ENCODE measurements around the gene OR7C1.
"Not testable (repeated sequence)": the region's sequence is repeated elsewhere in the genome, so short reads cannot be mapped to it uniquely, and the experiment has no call there.

Gene OR7C1

DNA sequence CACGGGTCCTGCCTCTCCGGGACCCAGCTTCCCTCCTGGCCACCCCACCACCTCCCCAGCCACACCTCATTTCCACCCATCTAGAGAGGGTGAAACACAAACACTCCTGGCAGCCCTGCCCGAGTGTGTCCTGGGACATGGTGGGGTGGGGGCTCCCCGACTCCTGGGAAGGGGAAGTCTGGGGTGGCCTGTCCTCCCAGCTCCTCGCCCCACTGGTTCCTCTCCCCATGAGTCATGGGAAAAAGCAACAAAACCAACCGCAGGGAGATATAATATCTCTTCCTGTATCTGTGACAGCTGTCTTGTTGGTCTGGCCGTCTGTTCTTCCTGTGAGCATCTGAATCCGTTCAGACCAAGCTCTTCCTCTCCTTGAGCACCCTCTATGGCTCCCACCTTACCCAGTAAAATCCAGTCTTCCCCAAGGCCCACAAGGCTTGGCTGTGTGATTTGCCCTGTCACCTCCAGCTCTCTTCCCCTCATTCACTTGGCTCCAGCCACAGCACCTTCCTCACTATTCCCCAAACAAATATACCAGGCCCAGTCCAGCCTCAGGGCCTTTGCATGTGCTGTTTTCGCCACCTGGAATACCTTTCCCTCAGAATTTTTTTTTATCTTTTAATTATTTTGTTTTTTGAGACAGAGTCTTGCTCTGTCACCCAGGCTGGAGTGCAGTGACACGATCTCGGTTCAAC, 49.7 kb downstream of the OR7C1 start:
- in situ Hi-C loops (cut with MboI; ENCODE audit: low sequenced_read_pairs): not testable (repeated sequence)

DNA sequence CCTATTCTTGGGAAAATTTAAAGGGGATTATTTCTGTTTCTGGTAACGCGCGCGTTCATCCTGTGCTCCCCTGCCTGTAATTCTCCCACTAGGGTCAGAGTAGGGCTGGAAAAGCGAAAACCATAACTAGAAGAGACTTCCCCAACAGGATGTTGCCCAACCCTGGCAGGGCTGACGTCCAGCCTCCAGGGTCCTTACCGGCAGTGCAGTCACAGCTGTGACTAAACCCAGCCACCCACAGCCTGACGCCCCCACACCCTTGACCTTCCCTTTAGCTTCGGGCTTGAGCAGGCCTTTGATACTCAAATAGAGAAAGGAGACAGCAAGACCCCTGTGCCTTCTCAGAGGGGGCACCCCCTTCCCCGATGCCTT, 50.3 kb downstream of the OR7C1 start:
- in situ Hi-C loops (cut with MboI; ENCODE audit: low sequenced_read_pairs): not testable (repeated sequence)

DNA sequence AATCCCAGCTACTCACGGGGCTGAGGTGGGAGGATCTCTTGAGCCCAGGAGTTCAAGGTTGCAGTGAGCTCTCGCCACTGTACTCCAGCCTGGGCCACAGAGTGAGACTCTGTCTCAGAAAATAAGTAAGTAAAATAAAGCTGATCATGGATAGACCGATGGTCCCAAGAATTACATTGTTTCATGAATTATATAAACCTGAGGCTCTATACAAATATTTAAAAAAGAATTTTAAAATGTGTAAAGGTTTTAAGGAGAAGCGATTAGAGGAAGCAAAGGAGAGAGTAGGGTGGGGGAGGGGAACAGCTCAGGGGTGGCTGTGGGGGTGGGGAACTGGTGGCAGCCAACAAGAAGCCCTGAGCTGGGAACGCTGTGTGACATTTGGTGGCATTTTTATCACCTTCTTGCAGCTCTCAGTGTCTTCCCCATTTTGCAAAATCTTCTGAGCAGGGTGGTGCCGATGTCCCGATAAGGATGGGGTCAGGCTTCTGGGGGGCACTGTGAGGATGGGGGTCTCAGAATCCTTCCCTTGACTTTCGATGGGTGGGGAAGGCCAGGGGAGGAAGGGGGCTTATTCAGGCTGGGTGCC, 51.5 kb downstream of the OR7C1 start:
- in situ Hi-C loops (cut with MboI; ENCODE audit: low sequenced_read_pairs): not testable (repeated sequence)

DNA sequence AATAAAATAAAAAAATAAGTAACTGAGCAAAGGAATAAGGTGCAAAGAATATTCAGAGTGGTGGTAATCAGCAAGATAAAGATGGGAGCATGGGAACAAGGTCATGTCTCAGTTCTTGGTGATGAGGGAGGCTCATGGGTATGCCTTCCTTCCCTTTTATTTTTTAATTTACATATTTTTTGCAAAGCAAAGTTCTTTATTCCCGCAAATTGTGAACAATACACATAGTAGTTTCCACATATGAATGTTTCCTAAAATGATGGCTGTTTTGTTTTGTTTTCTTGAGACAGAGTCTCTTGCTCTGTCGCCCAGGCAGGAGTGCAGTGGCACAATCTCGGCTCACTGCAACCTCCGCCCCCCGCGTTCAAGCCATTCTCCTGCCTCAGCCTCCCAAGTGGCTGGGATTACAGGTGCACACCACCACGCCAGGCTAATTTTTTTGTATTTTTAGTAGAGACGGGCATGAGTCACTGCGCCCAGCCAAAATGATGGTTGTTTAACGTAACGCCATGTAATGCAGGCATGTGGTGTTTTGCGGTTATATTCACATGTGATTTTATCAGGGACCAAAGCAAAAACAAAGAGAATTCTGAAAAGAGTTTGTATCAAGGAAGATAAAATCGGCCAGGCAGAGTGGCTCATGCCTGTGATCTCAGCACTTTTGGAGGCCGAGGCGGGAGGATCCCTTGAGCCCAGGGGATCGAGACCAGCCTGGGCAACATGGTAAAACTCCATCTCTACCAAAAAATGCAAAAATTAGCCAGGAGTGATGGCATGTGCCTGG, 52.2 kb downstream of the OR7C1 start:
- in situ Hi-C loops (cut with MboI; ENCODE audit: low sequenced_read_pairs): no loop called here

DNA sequence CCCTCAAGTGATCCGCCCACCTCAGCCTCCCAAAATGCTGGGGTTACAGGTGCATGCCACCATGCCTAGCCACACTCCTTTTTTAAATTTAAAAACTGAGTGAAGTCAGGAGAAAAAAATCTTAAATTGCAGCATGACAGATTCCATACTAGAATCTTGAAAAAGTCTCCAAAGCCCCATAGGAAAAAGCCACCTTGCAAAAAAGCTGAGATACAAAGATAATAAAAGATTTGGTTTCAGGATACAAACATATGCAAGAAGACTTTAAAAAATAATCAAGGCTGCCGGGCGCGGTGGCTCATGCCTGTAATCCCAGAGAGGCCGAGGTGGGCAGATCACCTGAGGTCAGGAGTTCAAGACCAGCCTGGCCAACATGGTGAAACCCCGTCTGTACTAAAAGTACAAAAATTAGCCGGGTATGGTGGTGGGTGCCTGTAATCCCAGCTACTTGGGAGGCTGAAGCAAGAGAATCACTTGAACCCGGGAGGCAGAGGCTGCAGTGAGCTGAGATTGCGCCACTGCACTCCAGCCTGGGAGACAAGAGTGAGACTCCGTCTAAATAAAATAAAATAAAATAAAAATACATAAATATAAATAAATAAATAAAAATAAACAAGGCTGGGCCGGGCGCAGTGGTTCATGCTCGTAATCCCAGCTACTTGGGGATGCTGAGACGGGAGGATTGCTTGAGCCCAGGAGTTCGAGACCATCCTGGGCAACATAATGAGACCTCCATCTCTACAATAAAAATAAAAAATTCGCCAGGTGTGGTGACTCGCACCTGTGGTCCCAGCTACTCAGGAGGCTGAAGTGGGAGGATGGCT, 53.1 kb downstream of the OR7C1 start:
- in situ Hi-C loops (cut with MboI; ENCODE audit: low sequenced_read_pairs): not testable (repeated sequence)

DNA sequence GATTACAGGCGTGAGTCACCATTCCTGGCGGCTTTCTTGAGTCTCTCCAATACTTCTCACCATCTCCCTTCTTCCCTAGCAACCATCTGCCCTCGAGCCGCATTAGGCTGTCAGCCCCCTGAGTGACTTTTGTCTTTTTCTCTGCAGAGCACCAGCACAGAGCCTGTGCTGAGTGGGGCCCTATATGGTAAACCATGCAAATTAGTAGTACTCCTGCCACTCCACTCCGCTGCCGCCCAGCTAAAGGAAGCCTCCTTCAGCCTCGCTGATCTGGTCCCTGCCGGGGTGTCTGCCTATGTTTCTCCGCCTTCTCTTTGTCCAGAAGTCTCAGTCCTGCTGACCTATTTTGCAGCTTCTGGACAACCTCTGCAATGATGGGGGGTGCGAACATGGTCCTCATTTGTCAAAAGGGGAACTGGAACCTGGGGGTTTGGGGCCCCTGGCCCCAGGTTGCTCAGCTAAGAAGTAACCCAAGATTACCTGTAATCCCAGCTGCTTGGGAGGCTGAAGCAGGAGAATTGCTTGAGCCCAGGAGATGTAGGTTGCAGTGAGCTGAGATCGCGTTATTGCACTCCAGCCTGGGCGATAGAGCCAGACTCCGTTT, 54.3 kb downstream of the OR7C1 start:
- in situ Hi-C loops (cut with MboI; ENCODE audit: low sequenced_read_pairs): not testable (repeated sequence)

DNA sequence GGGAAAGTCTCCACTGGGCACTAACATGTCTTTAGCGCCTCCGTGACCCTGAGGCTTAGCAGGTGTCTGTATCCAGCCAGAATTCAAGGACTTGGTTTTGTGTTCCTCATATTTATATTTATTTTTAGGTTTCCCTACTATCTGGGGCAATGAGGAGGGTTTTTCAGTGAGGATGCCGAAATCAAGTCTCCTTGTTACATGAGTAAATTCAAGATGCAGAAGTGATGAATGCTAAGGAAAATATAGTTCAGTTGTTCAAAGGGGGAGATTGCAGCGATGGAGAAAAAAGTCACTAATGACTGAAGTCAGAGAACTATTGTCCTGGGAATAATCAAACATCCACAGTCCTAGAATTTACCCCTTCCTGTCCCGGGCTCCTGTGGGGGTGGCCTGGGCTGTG, 55.8 kb downstream of the OR7C1 start:
- in situ Hi-C loops (cut with MboI; ENCODE audit: low sequenced_read_pairs): no loop called here

DNA sequence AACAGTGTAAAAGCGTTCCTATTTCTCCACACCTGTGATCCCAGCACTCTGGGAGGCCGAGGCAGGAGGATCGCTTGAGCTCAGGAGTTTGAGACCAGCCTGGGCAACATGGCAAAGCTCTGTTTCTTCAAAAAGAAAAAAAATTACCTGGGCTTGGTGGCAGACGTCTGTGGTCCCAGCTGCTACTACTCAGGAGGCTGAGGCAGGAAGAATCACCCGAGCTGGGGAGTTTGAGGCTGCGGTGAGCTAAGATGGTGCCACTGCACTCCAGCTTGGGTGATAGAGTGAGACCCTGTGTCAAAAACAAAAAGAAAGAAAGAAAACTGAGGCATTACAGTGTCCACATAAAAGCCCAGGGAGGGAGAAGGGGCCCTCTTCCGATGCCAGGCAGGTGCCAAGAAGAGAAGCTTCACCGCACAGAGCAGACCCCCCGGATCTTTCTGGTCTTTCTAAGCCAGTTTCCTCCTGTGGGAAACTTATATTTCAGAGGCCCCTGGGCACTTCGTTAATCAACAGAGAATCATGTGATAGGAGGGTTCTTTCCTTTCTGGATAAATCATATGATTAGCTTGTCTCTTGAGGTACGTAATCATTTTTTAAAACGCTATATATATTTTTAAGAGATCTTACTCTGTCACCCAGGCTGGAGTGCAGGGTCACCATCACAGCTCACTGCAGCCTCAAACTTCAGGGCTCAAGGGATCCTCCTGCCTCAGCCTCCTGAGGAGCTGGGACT, 56.7 kb downstream of the OR7C1 start, which contains the start of gene ADGRE2:
Gene ADGRE2 (minus strand): TSS at position 451 of the 736 bp plus-strand sequence. CDS start 1,804 bp downstream, outside the sequence.
- in situ Hi-C loops (cut with MboI; ENCODE audit: low sequenced_read_pairs): not testable (repeated sequence)

DNA sequence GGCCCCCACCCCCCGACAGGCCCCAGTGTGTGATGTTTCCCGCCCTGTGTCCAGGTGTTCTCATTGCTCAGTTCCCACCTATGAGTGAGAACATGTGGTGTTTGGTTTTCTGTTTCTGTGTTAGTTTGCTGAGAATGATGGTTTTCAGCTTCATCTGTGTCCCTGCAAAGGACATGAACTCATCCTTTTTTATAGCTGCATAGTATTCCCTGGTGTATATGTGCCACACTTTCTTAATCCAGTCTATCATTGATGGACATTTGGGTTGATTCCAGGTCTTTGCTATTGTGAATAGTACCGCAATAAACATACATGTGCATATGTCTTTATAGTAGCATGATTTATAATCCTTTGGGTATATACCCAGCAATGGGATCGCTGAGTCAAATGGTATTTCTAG, 57.3 kb downstream of the OR7C1 start:
- in situ Hi-C loops (cut with MboI; ENCODE audit: low sequenced_read_pairs): not testable (repeated sequence)

DNA sequence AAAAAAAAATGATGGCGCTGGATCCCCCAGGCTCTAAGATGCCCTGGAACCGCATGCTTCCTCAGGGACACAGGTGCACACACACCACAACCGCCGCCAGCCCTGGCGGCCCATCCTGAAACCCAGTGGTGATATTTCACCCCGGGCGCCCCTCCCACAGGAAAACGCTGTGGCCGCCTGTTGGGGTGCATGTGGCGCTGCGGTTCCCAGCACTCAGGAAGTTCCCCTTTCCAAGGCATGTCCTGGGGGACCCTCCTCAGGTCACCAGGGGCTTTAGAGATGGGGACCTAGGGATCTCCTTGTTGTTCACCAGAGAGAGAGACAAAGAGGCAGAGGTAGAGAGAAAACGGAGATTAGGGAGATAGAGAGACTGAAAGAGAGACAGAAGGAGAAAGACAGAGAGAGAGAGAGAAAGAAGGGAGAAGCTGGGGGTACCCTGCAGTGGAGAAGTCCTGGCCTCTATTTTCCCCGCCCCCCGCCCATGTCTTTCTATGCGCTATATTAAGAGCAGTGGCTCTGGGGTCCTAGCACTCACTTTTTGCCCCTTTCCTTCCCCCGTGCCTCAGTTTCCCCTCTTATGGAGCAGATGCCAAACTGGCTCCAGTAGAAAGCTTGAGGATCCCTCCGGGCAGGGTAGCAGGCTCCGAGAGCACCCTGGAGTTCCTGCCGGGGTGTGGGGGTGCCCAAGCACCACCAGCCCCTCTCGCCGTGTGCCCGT, 59.0 kb downstream of the OR7C1 start:
- in situ Hi-C loops (cut with MboI; ENCODE audit: low sequenced_read_pairs): no loop called here

DNA sequence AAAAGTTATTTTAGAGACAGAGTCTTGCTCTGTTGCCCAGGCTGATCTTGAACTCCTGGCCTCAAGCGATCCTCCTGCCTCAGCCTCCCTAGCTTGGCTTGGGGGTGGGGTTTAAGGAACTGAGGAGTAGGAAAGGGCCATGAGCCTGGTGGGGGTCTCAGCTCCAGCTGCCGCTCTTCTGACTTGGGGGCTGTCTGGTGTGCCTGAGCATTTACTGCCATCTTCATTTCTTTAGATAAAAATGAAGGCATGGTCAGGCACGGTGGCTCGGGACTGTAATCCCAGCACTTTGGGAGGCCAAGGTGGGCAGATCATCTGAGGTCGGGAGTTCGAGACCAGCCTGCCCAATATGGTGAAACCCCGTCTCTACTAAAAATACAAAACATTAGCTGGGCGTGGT, 59.7 kb downstream of the OR7C1 start:
- in situ Hi-C loops (cut with MboI; ENCODE audit: low sequenced_read_pairs): not testable (repeated sequence)

DNA sequence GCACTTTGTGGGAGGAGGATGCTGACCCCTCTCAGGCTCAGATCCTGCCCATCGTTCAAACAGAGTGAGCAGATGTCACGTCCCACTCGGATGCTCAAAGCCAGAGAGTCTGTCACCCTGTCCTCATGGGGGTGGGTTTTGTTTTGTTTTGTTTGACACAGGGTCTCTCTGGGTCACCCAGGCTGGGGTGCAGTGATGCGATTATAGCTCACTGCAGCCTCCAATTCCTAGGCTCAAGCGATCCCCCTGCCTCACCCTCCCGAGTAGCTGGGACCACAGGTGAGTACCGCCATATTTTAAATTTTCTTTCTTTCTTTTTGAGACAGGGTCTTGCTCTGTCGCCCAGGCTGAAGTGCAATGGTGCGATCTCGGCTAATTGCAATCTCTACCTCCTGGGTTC, 60.6 kb downstream of the OR7C1 start:
- in situ Hi-C loops (cut with MboI; ENCODE audit: low sequenced_read_pairs): no loop called here

DNA sequence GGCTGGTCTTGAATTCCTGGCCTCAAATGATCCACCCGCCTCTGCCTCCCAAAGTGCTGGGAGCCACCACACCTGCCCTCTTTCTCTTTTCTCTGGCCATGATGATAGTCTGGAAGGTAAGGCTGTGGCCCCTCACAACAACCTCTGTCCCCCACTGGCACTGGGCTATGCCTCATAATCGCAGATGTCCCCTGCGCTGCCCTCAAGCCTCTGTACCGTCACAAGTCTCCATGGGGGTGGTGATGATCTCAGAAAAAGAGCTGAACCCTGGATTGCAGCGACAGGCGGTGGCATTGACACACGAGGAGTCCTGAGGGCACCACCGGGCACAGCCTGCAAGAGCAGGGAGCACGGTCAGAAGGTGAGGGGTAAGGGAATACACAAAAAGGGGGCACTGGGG, 61.3 kb downstream of the OR7C1 start:
- in situ Hi-C loops (cut with MboI; ENCODE audit: low sequenced_read_pairs): not testable (repeated sequence)

DNA sequence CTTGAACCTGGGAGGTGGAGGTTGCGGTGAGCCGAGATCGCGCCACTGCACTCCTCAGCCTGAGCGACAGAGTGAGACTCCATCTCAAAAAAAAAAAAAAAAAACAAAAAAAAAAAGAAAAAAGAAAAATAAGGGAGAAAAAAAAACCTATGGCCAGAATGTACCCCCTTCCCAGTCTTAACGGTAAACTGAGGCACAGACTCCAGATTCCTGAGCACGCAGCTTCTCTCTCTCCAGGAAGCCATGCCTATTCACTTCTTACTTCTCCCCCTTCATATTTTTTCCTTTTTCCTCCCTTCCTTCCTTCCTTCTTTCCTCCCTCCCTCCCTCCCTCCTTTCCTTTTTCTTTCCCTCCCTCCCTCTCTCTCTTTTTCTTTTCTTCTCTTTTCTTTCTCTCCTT, 62.0 kb downstream of the OR7C1 start:
- in situ Hi-C loops (cut with MboI; ENCODE audit: low sequenced_read_pairs): no loop called here

DNA sequence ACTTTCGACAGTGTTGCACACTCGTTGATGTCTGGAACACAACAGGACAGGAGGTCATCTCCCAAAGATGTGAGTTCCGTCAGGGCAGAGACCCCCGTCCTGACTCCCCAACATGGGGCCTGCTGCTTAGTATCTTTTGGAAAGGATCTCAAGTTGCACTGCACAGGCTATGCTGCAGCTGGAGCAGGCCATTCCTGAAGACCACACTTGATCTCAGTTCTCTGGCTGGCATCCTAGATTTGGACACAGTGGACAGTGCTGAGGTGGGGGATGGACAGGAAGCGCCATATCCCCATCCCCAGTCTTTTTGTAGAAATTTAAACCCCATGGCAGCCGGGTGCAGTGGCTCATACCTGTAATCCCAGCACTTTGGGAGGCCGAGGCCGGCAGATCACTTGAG, 62.5 kb downstream of the OR7C1 start:
- in situ Hi-C loops (cut with MboI; ENCODE audit: low sequenced_read_pairs): no loop called here

DNA sequence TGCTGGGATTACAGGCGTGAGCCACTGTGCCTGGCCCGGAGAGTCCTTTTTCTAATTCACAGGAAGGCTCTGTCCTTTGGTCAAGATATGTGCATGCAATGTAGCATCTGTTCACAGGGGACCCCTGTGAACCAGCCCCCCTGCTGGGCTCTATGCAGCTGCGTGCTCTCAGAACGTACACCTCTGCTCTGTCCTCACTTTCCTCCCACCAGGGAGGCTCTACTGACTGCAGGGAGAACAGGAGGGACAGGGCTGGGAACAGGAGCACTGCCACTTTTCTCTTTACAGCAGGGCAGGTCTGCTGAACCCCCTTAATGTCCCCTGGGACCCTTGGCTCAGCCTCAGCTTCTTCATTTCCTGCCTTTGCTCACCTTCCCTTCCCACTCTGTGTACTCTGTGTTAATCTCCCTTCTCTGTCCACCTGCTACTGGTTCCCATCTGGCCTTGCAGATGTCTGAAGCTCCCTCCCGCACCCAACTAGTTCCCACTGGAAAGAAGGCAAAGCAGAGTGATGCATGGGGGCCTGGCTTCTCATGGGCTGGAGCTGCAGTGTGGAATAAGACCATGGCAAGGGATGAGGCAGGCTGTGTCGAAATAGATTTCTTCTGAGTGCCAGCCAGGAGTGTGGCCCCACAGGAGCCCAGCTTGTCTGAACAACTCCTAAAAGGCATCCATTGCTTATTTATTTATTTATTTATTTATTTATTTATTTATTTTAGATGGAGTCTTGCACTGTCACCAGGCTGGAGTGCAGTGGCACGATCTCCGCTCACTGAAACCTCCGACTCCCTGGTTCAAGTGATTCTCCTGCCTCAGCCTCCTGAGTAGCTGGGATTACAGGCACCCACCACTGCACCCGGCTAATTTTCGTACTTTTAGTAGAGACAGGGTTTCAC, 63.8 kb downstream of the OR7C1 start:
- in situ Hi-C loops (cut with MboI; ENCODE audit: low sequenced_read_pairs): no loop called here

DNA sequence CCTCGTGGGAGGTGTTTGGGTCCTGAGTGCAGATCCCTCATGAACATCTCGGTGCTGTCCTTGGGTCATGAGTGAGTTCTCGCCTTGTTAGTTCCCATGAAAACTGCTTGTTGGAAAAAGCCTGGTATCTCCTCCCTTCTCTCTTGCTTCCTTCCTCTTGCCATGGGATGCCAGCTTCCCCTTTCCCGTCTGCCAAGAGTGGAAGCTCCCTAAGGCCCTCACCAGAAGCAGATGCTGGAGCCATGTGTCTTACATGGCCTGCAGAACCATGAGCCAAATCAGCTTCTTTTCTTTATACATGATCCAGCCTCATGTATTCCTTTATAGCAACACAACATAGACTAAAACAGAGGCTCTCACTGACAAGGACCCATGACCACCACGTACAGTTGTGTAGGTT, 64.8 kb downstream of the OR7C1 start:
- in situ Hi-C loops (cut with MboI; ENCODE audit: low sequenced_read_pairs): no loop called here

DNA sequence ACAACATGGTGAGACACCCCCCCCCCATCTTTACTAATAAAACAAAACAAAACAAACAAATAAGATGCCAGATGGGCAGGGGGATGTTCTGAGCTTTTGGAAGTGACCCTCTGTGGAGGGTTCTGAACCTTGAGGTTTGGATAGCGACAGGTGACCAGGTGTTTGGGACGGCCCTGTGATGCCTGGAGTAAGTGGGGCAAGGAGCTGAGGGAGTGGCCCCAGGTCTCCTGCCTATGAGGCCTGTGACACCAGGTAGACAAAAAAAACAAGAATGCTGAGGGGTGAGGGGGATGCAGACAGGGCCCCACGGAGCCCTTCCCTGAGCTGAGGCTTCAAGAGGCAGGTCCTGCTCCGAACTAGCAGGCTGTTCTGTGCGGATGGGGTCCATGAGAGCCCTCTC, 65.8 kb downstream of the OR7C1 start:
- in situ Hi-C loops (cut with MboI; ENCODE audit: low sequenced_read_pairs): no loop called here

Data from hTERT RPE-1 (cell line).